SU-DHL-6 (cell line): ENCODE measurements around the gene TGM1.

Experiments used
- H2AFZ ChIP-seq: fragments of 200-600 bp; sonication (generic); 2 replicates; pipeline ENCODE4 v1.6.1; 2014; ENCODE audit warnings: low read depth, mild to moderate bottlenecking, moderate library complexity, mixed read lengths, antibody characterized with exemption, low read length; ENCODE audit not compliant: severe bottlenecking
- H3F3A ChIP-seq: fragments of 200-600 bp; shearing (Covaris generic); 2 replicates; pipeline ENCODE4 v1.6.0; 2016; ENCODE audit warnings: antibody characterized with exemption, mild to moderate bottlenecking; ENCODE audit not compliant: insufficient read depth
- H3K27ac ChIP-seq: fragments of 200-600 bp; sonication (generic); 2 replicates; pipeline ENCODE4 v1.5.1; 2016; ENCODE audit warnings: low read depth, mild to moderate bottlenecking, low read length, moderate library complexity, mixed read lengths
- H3K27me3 ChIP-seq: fragments of 200-600 bp; sonication (generic), shearing (Covaris generic); 2 replicates; pipeline ENCODE4 v1.6.0; 2014; ENCODE audit warnings: mild to moderate bottlenecking, low read length
- H3K36me3 ChIP-seq: fragments of 200-600 bp; sonication (generic); 2 replicates; pipeline ENCODE4 v1.6.1; 2014; ENCODE audit warnings: mild to moderate bottlenecking, low read length, mixed read lengths
- H3K4me2 ChIP-seq: fragments of 300-600, 200-600 bp; shearing (Covaris generic), sonication (generic); 2 replicates; pipeline ENCODE4 v1.6.0; 2014; ENCODE audit warnings: low read length, low read depth, mild to moderate bottlenecking; ENCODE audit not compliant: poor library complexity, severe bottlenecking
- H3K4me3 ChIP-seq: fragments of 200-600 bp; sonication (generic); 2 replicates; pipeline ENCODE4 v1.5.1; 2014; ENCODE audit warnings: antibody characterized with exemption, low read length, mild to moderate bottlenecking, mixed read lengths; ENCODE audit not compliant: insufficient read depth, poor library complexity, severe bottlenecking
- H3K79me2 ChIP-seq: fragments of 200-600 bp; sonication (generic); 2 replicates; pipeline ENCODE4 v1.6.1; 2014; ENCODE audit warnings: mild to moderate bottlenecking, low read length, moderate library complexity; ENCODE audit not compliant: insufficient read depth
- H3K9ac ChIP-seq: fragments of 200-600 bp; sonication (generic); 2 replicates; pipeline ENCODE4 v1.7.0; 2014; ENCODE audit warnings: mild to moderate bottlenecking, low read length
- H3K9me2 ChIP-seq: fragments of 200-600 bp; sonication (generic); replicated peaks from 2 replicates; pipeline ENCODE4 v1.6.1; 2014; ENCODE audit warnings: low read length; ENCODE audit not compliant: insufficient read depth
- H3K9me3 ChIP-seq: fragments of 200-600 bp; sonication (generic); 2 replicates; pipeline ENCODE4 v1.6.1; 2014; ENCODE audit warnings: low read length, mixed read lengths; ENCODE audit not compliant: insufficient read depth
- H4K20me1 ChIP-seq: fragments of 200-600 bp; sonication (generic); 2 replicates; pipeline ENCODE4 v1.6.1; 2014; ENCODE audit warnings: low read depth, mild to moderate bottlenecking, antibody characterized with exemption, low read length, moderate library complexity, mixed read lengths
- EZH2phosphoT487 ChIP-seq: fragments of 200-600 bp; sonication (generic), shearing (Covaris generic); conservative IDR thresholded peaks from 2 replicates; pipeline ENCODE4 v1.6.1; 2018; ENCODE audit warnings: mild to moderate bottlenecking, antibody characterized with exemption, low read length, moderate library complexity, mixed read lengths
- TF ChIP-seq, protein P1 (sequence below): fragments of 200-600 bp; sonication (generic); IDR thresholded peaks from one replicate; pipeline ENCODE4 v1.5.1; 2017; ENCODE audit warnings: antibody characterized with exemption, mild to moderate bottlenecking, low read length, moderate library complexity; ENCODE audit not compliant: insufficient read depth, poor library complexity, severe bottlenecking

TGM1 gene

GRCh38 chr14:24215495-24216344, 47.3 kb downstream of the TGM1 start, which contains the start of gene MDP1:
TSS of gene MDP1 (minus strand) at chr14:24216066. CDS start at chr14:24215955, 111 bp downstream.
- peaks cover 26% of the 10 kb centered on the region for H3F3A ChIP-seq
- H2AFZ ChIP-seq: peak within 1 kb of the TSS; percentile 41
- peaks cover 10% of the 10 kb centered on the region for H3K79me2 ChIP-seq
- peak within 1 kb of the TSS; percentile 87 for H3K9ac ChIP-seq
- H4K20me1 ChIP-seq: no peaks in the 10 kb centered on the region
- H3K4me3 ChIP-seq: peak within 1 kb of the TSS; percentile 63
- no peaks in the 10 kb centered on the region for H3K27me3 ChIP-seq
- no peaks in the 10 kb centered on the region for H3K9me2 ChIP-seq
- no peaks in the 10 kb centered on the region for H3K9me3 ChIP-seq
- H3K36me3 ChIP-seq: no peaks in the 10 kb centered on the region
- peak within 1 kb of the TSS; percentile 59 for H3K4me2 ChIP-seq
- no peak for TF ChIP-seq EZH2phosphoT487
- TF ChIP-seq, protein P1, sequence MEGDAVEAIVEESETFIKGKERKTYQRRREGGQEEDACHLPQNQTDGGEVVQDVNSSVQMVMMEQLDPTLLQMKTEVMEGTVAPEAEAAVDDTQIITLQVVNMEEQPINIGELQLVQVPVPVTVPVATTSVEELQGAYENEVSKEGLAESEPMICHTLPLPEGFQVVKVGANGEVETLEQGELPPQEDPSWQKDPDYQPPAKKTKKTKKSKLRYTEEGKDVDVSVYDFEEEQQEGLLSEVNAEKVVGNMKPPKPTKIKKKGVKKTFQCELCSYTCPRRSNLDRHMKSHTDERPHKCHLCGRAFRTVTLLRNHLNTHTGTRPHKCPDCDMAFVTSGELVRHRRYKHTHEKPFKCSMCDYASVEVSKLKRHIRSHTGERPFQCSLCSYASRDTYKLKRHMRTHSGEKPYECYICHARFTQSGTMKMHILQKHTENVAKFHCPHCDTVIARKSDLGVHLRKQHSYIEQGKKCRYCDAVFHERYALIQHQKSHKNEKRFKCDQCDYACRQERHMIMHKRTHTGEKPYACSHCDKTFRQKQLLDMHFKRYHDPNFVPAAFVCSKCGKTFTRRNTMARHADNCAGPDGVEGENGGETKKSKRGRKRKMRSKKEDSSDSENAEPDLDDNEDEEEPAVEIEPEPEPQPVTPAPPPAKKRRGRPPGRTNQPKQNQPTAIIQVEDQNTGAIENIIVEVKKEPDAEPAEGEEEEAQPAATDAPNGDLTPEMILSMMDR: peak; percentile 58
- peak within 1 kb of the TSS; percentile 74 for H3K27ac ChIP-seq

- Histone ChIP-seq H2AFZ (no peak overlapping the region), H4K20me1 (no peaks in the 10 kb centered on the region), H3K27ac (peak overlapping the region; percentile 88), H3K9ac (peak overlapping the region; percentile 82), H3K9me2 (no peaks in the 10 kb centered on the region), H3K4me3 (peak overlapping the region; percentile 64), H3K79me2 (no peaks in the 10 kb centered on the region), H3K4me2 (peak overlapping the region; percentile 59), H3K27me3 (no peaks in the 10 kb centered on the region), H3K36me3 (no peaks in the 10 kb centered on the region), H3F3A (peaks cover 26% of the 10 kb centered on the region), H3K9me3 (no peaks in the 10 kb centered on the region)
- TF ChIP-seq EZH2phosphoT487: no peak
- TF ChIP-seq, protein P1: peak; percentile 19
Measured at GRCh38 chr14:24213866-24214662, 48.9 kb downstream of the TGM1 start.

DNA sequence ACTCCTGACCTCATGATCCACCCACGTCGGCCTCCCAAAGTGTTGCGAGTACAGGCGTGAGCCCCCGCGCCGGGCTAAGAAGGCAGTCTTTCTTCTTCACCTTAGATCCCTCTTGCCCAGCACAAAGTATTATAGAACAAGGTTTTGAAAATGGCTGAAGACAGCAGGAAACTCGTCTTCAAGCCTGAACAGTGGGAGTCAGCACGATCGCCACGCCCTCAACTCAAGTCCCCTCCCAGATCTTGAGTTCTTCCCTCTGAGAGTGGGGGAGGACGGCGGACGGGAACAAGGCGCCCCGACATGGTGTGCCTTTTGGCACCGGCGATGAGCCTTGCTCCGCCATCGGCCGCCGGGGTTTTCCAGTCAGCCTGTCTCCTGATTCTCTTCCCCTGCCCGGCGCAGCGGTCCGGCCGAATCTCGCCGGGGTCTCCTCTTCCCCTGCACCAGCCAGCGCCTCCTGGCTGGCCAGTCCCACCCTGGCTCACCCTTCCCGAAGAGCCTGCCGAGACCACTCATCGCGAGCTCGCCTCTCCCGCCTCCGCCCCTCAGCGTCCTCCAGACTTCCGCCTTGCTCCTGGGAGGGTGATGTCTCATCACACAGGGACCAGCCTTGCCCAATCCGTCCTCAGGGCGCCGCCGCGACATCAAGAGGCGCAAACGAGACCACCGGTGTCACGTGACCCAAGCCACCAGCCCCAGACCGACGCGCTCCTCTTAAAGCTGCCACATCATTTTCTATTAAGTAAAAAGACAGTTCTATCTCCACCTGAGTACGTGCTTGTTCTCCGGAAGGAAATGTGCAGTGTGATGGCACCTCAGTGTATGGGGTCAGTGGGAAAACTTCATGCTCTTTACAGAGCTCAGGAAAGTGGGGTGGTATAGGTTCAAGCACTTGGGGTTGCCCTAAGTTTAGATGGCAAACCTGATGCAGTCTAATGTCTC, 49.8 kb downstream of the TGM1 start, which contains the start of gene CHMP4A:
TSS of gene CHMP4A (minus strand) at position 565 of the 942 bp plus-strand sequence. CDS start at position 516, 49 bp downstream.
- Histone ChIP-seq H3K9me2 (no peaks in the 10 kb centered on the region), H2AFZ (no peak within 1 kb of the TSS), H4K20me1 (no peaks in the 10 kb centered on the region), H3K9me3 (no peaks in the 10 kb centered on the region), H3K79me2 (no peaks in the 10 kb centered on the region), H3F3A (peaks cover 22% of the 10 kb centered on the region), H3K27ac (peak within 1 kb of the TSS; percentile 88), H3K9ac (peak within 1 kb of the TSS; percentile 82), H3K36me3 (no peaks in the 10 kb centered on the region), H3K4me2 (peak within 1 kb of the TSS; percentile 59), H3K4me3 (peak within 1 kb of the TSS; percentile 64), H3K27me3 (no peaks in the 10 kb centered on the region)
- TF ChIP-seq EZH2phosphoT487: no peak
- TF ChIP-seq, protein P1: no peak
